Measurements from ENCODE around the gene ARHGAP9.
"Not testable (repeated sequence)": the region's sequence is repeated elsewhere in the genome, so short reads cannot be mapped to it uniquely, and the experiment has no call there.

ARHGAP9 gene

GRCh38 chr12:57511588-57512325 is 32.1 kb upstream of the ARHGAP9 start:
- TF ChIP-seq, protein P1, sequence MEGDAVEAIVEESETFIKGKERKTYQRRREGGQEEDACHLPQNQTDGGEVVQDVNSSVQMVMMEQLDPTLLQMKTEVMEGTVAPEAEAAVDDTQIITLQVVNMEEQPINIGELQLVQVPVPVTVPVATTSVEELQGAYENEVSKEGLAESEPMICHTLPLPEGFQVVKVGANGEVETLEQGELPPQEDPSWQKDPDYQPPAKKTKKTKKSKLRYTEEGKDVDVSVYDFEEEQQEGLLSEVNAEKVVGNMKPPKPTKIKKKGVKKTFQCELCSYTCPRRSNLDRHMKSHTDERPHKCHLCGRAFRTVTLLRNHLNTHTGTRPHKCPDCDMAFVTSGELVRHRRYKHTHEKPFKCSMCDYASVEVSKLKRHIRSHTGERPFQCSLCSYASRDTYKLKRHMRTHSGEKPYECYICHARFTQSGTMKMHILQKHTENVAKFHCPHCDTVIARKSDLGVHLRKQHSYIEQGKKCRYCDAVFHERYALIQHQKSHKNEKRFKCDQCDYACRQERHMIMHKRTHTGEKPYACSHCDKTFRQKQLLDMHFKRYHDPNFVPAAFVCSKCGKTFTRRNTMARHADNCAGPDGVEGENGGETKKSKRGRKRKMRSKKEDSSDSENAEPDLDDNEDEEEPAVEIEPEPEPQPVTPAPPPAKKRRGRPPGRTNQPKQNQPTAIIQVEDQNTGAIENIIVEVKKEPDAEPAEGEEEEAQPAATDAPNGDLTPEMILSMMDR (IDR thresholded peaks at IDR 0.05; ENCODE audit: control insufficient read depth, extremely low read depth, insufficient read depth), result no peak

DNA sequence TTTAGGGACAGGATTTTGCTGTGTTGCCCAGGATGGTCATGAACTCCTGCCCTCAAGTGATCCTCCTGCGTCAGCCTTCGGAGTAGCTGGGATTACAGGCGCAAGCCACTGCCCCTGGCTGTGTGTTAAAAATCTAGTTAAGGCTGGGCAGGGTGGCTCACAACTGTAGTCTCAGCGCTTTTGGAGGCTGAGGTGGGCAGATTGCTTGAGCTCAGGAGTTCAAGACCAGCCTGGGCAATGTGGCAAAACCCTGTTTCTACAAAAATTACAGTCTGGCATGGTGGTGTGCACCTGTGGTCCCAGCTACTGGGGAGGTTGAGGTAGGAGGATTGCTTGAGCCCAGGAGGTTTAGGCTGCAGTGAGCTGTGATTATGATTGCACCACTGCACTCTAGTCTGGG is 31.5 kb upstream of the ARHGAP9 start:
- TF ChIP-seq, protein P1 (IDR thresholded peaks at IDR 0.05; ENCODE audit: control insufficient read depth, extremely low read depth, insufficient read depth), result no peak
- DNase-seq (ENCODE audit: low read depth), result no peak
- H3K4me3 ChIP-seq (ENCODE audit: low read depth, low read length), result no peak overlapping the region

More at GRCh38 chr12:57511588-57512325, 32.1 kb upstream of the ARHGAP9 start:
- H3K4me3 ChIP-seq (ENCODE audit: low read depth, low read length), result no peak overlapping the region
- no peak for DNase-seq (ENCODE audit: low read depth)

GRCh38 chr12:57507796-57508195 is 28.1 kb upstream of the ARHGAP9 start:
- H3K4me3 ChIP-seq (ENCODE audit: low read depth, low read length); DNase-seq (ENCODE audit: low read depth): not testable (repeated sequence)

GRCh38 chr12:57506541-57506940 is 26.9 kb upstream of the ARHGAP9 start:
- H3K4me3 ChIP-seq (ENCODE audit: low read depth, low read length); DNase-seq (ENCODE audit: low read depth): not testable (repeated sequence)

- DNase-seq (ENCODE audit: low read depth); H3K4me3 ChIP-seq (ENCODE audit: low read depth, low read length): not testable (repeated sequence)
Observed at GRCh38 chr12:57502311-57502969, 22.8 kb upstream of the ARHGAP9 start.

- DNase-seq (ENCODE audit: low read depth), result no peak
- TF ChIP-seq, protein P1 (IDR thresholded peaks at IDR 0.05; ENCODE audit: control insufficient read depth, extremely low read depth, insufficient read depth), result no peak
- no peak overlapping the region for H3K4me3 ChIP-seq (ENCODE audit: low read depth, low read length)
Observed at GRCh38 chr12:57500213-57500612, 20.5 kb upstream of the ARHGAP9 start.

- TF ChIP-seq, protein P1 (IDR thresholded peaks at IDR 0.05; ENCODE audit: control insufficient read depth, extremely low read depth, insufficient read depth), result no peak
- DNase-seq (ENCODE audit: low read depth), result no peak
- H3K4me3 ChIP-seq (ENCODE audit: low read depth, low read length), result no peak overlapping the region
Observed at GRCh38 chr12:57498571-57498970, 18.9 kb upstream of the ARHGAP9 start.

GRCh38 chr12:57498132-57498502 is 18.5 kb upstream of the ARHGAP9 start:
- TF ChIP-seq, protein P1 (IDR thresholded peaks at IDR 0.05; ENCODE audit: control insufficient read depth, extremely low read depth, insufficient read depth), result no peak
- H3K4me3 ChIP-seq (ENCODE audit: low read depth, low read length), result no peak overlapping the region
- DNase-seq (ENCODE audit: low read depth), result no peak
